HUES48 (cell line): ENCODE results near the gene RASEF.
"Not testable (repeated sequence)": the region's sequence is repeated elsewhere in the genome, so short reads cannot be mapped to it uniquely, and the experiment has no call there.

Source experiments
- H3K27ac ChIP-seq: one replicate; pipeline ENCODE4 v1.7.0; 2013; ENCODE audit warnings: low read depth, low read length, inconsistent platforms
- H3K27me3 ChIP-seq: 2 replicates; pipeline ENCODE4 v1.6.1; 2013; ENCODE audit warnings: mild to moderate bottlenecking, low read length; ENCODE audit not compliant: control insufficient read depth, insufficient read depth
- H3K36me3 ChIP-seq: 2 replicates; pipeline ENCODE4 v1.6.1; 2013; ENCODE audit warnings: low read length; ENCODE audit not compliant: control insufficient read depth, insufficient read depth
- H3K4me1 ChIP-seq: 2 replicates; pipeline ENCODE4 v1.6.1; 2013; ENCODE audit warnings: mild to moderate bottlenecking, low read length; ENCODE audit not compliant: control insufficient read depth, insufficient read depth
- H3K4me3 ChIP-seq: 2 replicates; pipeline ENCODE4 v1.5.1; 2013; ENCODE audit warnings: mild to moderate bottlenecking, low read depth, low read length
- H3K9ac ChIP-seq: 2 replicates; pipeline ENCODE4 v1.6.1; 2013; ENCODE audit warnings: mild to moderate bottlenecking, low read depth, low read length, moderate library complexity
- H3K9me3 ChIP-seq: 2 replicates; pipeline ENCODE4 v1.6.1; 2013; ENCODE audit warnings: low read length; ENCODE audit not compliant: control insufficient read depth, insufficient read depth

The RASEF gene

GRCh38 chr9:82934949-82935348 is 128.0 kb downstream of the RASEF start:
- H3K27me3 ChIP-seq = no peaks in the 10 kb centered on the region
- H3K4me1 ChIP-seq = peaks cover 9% of the 10 kb centered on the region
- no peak overlapping the region for H3K4me3 ChIP-seq
- H3K36me3 ChIP-seq = no peaks in the 10 kb centered on the region
- H3K9ac ChIP-seq = no peak overlapping the region
- peak overlapping the region; percentile 75 for H3K27ac ChIP-seq
- H3K9me3 ChIP-seq = no peaks in the 10 kb centered on the region

GRCh38 chr9:82934025-82934424 is 128.9 kb downstream of the RASEF start:
- H3K9ac ChIP-seq, H3K27me3 ChIP-seq, H3K4me3 ChIP-seq, H3K27ac ChIP-seq, H3K9me3 ChIP-seq, H3K36me3 ChIP-seq, H3K4me1 ChIP-seq: not testable (repeated sequence)

- H3K9me3 ChIP-seq = no peaks in the 10 kb centered on the region
- H3K9ac ChIP-seq = no peak overlapping the region
- H3K27ac ChIP-seq = no peak overlapping the region
- H3K4me3 ChIP-seq = no peak overlapping the region
- H3K27me3 ChIP-seq = no peaks in the 10 kb centered on the region
- peaks cover 5% of the 10 kb centered on the region for H3K4me1 ChIP-seq
- H3K36me3 ChIP-seq = no peaks in the 10 kb centered on the region
Measured at GRCh38 chr9:82930116-82930515, 132.8 kb downstream of the RASEF start.
